Dedifferentiated amniotic fluid mesenchymal stem cell (primary cell): ENCODE results near the gene ETNPPL.

Experiments used
- DNase-seq: peaks from one replicate; pipeline ENCODE4 v3.0.0-alpha.2; 2016; ENCODE audit errors: extremely low spot score

ETNPPL gene

DNA sequence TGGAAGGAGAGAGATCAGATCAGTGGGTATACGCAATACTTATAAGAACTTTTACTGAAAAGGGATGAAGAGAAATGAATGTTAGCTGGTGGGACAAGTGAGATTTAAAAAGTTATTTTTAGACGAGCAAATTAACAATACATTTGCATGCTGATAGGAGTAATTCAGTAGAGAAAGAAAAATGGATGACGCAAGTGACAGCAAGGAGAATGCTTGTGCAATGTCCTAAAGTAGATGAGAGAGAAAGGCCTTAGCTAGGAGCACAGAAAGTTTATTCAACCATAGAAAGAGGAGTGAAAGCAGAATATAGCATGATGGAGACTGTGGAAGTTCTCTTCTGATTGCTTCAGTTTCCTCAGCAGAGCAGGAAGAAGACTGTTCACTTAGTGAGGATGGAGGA lies 66.7 kb downstream of the ETNPPL start:
- no peak for DNase-seq

DNA sequence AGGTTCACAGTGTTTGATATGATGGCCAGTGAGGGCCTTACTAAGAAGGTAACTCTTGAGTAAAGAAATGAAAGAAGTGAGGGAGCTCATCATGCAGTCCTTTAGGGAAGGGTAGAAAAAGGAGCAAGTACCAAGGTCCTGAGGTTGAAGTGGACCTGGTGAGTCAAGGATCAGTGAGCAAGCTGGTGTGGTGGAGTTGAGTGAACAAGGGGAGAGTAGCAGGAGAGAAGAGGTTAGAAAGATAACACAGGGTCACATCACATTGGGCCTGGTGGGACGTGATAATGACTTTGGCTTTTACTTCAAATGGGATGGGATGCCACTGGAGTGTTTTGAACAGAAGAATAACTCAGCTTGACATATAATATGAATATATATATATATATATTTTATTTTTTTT lies 67.8 kb downstream of the ETNPPL start:
- no peak for DNase-seq

DNA sequence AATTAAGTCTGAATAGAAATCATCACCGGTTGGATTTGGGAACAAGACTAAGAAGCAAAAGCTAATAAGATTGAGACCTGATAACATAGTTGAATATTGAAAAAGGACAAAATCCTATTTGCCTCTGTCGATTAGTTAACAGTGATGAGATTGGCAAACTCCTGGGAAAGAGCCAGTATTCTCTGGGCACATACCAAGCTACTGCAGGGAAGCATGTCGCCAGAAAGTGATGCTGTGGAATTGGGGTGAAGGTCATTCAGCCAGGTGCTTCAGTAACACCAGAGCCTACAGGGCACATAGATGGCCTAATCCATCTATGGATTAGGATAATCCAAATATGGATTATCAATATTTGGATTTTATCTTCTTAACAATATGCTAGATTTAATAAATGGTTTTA lies 68.4 kb downstream of the ETNPPL start:
- no peak for DNase-seq

DNA sequence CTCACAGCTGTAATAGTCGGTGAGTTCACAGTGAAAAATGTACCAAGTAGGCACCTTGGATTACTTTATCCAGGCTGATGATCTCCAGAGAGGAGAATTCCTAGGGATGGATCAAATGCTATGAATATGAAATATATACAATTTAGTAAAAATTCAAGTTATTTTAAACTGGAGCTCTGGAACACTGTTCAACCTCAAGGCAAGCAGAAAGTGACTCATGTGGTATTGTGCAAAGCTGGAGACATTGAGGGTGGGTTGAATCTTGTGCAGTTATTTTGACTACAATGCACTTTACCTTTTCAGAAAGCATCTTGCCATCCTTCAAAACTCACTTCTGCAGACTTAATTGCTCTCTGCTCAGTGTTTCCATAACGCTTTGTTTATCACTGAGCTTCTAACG lies 69.0 kb downstream of the ETNPPL start:
- DNase-seq, result no peak

DNA sequence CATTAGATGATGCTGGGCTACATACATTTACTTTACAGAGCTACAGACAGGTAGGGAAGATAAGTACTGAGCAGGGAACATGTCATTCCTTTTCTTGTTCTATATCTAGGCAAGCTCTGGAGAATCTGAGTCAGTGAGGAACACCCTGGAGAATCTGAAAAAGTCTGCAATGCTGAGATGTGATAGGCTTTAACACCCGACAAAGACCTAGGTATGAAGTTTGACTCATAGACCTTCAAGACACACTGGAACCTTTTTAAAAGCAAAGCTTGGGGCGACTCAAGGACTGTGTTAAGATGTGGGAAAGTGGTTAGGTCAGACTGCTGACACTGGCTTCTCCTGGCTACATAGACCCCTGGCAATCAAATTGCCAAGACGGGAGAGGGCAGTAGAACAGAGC lies 69.6 kb downstream of the ETNPPL start:
- no peak for DNase-seq
